ENCODE data around the gene CHD3.

CHD3 gene

DNA sequence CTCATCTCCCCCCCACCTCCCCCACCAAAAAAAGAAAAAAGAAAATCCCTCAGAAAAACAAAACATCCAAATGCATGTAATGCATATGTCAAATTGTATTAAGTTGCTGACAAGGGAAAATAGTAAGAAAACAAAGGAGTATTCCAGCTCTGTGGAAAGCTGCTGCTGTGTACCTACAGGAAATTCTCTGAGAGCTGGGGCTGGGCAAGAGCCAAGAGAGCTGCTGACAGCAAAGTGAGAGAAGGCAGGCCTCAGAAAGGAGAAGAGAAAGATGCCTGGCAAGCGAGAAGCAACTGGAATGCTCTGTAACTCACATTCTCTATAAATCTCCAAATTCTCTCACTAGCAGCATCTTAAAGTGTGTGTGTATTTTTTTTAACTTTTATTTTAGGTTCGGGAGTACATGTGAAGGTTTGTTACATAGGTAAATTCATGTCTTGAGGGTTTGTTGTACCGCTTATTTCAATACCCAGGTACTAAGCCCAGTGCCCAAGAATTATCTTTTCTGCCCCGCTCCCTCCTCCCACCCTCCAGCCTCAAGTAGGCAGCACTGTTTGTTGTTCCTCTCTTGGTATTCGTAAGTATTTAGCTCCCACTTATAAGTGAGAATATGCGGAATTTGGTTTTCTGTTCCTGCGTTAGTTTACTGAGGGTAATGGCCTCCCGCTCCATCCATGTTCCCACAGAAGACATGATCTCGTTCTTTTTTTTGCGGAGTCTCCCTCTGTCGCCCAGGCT lies 67.8 kb downstream of the CHD3 start:
- Histone ChIP-seq H3K4me3 (ENCODE audit: low read length in 2 of 2) (no peak overlapping the region), H3K9me3 (ENCODE audit: control insufficient read depth in 2 of 2, low read length in 2 of 2) (no peaks in the 10 kb centered on the region), H3K4me1 (ENCODE audit: control insufficient read depth, insufficient read depth, low read length) (peaks cover 20% of the 10 kb centered on the region), H3K9ac (ENCODE audit: low read length in 2 of 2) (peak overlapping the region in 1 of 2 donors; percentile 42), H3K27me3 (ENCODE audit: control insufficient read depth in 1 of 2, insufficient read depth in 2 of 2, low read length in 2 of 2) (no peaks in the 10 kb centered on the region), H3K27ac (ENCODE audit: low read length) (peak overlapping the region; percentile 46), H3K36me3 (ENCODE audit: control insufficient read depth in 2 of 2, insufficient read depth in 2 of 2, low read length in 2 of 2) (no peaks in the 10 kb centered on the region)

DNA sequence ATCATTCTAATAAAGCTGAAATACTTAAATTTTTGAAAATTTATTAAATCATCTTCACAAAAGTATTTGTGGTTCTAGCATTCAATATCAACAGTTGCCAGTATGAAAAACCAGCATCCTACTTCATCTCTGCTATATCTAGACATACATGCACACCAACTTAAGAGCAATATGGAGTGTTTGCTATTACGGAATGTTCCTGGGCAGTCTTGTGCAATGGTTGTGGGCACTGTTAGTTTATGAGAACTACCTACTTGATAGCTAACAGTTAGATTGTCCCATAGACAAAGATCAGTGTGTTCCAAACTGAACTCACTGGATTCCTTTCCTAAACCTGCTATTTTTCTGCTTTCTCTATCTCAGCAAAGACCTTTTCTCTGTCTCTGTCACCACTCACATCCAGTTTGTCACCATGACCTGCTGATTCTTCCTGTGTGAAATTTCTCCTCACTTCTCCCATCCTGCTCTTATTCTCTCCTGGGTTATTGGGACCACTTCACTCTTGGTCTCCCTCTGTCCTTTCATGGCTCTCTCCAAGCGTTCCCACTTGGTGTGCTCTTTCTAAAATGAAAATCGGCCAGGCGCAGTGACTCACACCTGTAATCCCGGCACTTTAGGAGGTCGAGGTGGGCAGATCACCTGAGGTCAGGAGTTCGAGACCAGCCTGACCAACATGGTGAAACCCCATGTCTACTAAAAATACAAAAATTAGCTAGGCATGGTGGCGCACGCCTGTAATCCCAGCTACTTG lies 71.1 kb downstream of the CHD3 start:
- Histone ChIP-seq H3K9ac (ENCODE audit: low read length in 2 of 2) (no peak overlapping the region), H3K9me3 (ENCODE audit: control insufficient read depth in 2 of 2, low read length in 2 of 2) (no peaks in the 10 kb centered on the region), H3K27me3 (ENCODE audit: control insufficient read depth in 1 of 2, insufficient read depth in 2 of 2, low read length in 2 of 2) (no peaks in the 10 kb centered on the region), H3K4me1 (ENCODE audit: control insufficient read depth, insufficient read depth, low read length) (peaks cover 16% of the 10 kb centered on the region), H3K4me3 (ENCODE audit: low read length in 2 of 2) (no peak overlapping the region), H3K27ac (ENCODE audit: low read length) (no peak overlapping the region), H3K36me3 (ENCODE audit: control insufficient read depth in 2 of 2, insufficient read depth in 2 of 2, low read length in 2 of 2) (no peaks in the 10 kb centered on the region)

DNA sequence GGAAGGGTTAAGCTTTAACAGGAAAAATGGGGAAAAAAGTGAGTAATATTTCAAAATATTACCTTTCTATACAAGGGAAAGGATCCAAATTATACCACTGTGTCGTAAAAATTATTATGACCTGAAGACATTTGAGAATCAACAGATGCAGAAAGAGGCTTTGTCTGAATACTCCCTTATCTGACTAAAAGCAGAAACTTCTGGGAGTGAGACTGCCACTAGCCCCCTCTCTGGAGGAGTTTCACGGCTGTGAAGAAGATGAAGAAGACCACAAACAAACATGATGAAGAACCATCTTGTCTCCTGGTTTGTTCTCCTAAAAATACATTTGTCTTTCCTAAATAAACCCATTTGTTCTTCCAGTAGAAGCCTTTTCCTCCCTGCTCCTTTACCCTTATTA lies 72.8 kb downstream of the CHD3 start:
- Histone ChIP-seq H3K27me3 (ENCODE audit: control insufficient read depth in 1 of 2, insufficient read depth in 2 of 2, low read length in 2 of 2) (no peaks in the 10 kb centered on the region), H3K27ac (ENCODE audit: low read length) (no peak overlapping the region), H3K4me3 (ENCODE audit: low read length in 2 of 2) (no peak overlapping the region), H3K36me3 (ENCODE audit: control insufficient read depth in 2 of 2, insufficient read depth in 2 of 2, low read length in 2 of 2) (no peaks in the 10 kb centered on the region), H3K4me1 (ENCODE audit: control insufficient read depth, insufficient read depth, low read length) (peaks cover 2% of the 10 kb centered on the region), H3K9ac (ENCODE audit: low read length in 2 of 2) (no peak overlapping the region), H3K9me3 (ENCODE audit: control insufficient read depth in 2 of 2, low read length in 2 of 2) (no peaks in the 10 kb centered on the region)
